ENCODE results near the gene LARGE1.

LARGE1 gene

DNA sequence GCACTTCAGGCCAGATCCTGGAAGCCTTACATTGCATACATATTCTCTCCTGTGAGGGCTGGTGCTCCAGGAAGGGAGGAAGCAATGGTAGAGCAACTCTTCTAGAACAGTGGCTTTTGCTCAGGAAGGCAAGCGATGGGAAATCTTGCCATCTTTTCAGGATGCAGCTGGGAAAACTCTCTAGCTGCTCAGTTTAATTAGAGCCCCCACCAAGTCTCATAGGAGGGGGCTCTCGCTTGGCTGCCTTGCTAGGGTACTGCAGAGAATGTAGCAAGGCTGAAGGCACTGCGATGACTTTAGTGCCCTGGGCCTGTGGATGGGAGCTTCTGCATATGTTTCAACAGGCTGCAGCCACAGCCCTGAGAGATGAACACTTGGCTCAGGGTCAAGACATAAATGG, 504.9 kb downstream of the LARGE1 start:
- Histone ChIP-seq H3K27ac (ENCODE audit: low read depth, low read length) (no peak overlapping the region), H3K9ac (ENCODE audit: low read length) (no peak overlapping the region), H3K27me3 (ENCODE audit: control insufficient read depth in 1 of 2, insufficient read depth in 2 of 2, low read length in 2 of 2) (no peaks in the 10 kb centered on the region), H3K9me3 (ENCODE audit: low read length) (no peaks in the 10 kb centered on the region), H3K36me3 (ENCODE audit: insufficient read depth, low read length) (no peaks in the 10 kb centered on the region), H3K4me3 (ENCODE audit: low read depth in 1 of 2, low read length in 2 of 2) (no peak overlapping the region), H3K4me1 (ENCODE audit: insufficient read depth, low read length) (no peaks in the 10 kb centered on the region)

DNA sequence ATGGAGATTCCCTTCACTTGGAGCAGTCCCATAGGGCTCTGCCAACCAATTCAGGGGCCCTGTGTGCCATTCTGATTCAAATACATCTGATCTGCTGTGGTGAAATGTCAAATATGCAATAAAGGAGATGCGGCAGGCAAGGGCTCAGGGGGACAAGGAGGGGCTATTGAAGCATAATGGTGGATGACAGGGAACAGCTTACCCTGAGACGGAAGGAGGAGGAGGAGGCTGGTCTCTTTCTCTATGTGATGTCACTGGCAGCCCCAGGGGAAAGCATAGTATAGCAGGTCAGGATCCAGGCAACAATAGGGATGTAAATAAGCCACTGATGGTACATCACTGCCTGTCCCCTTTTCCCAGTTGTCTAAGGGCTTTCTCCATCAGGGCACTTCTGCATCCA, 511.2 kb downstream of the LARGE1 start:
- no peaks in the 10 kb centered on the region for H3K36me3 ChIP-seq (ENCODE audit: insufficient read depth, low read length)
- no peaks in the 10 kb centered on the region for H3K9me3 ChIP-seq (ENCODE audit: low read length)
- no peaks in the 10 kb centered on the region for H3K27me3 ChIP-seq (ENCODE audit: control insufficient read depth in 1 of 2, insufficient read depth in 2 of 2, low read length in 2 of 2)
- H3K4me3 ChIP-seq (ENCODE audit: low read depth in 1 of 2, low read length in 2 of 2) = no peak overlapping the region
- no peaks in the 10 kb centered on the region for H3K4me1 ChIP-seq (ENCODE audit: insufficient read depth, low read length)
- H3K9ac ChIP-seq (ENCODE audit: low read length) = no peak overlapping the region
- no peak overlapping the region for H3K27ac ChIP-seq (ENCODE audit: low read depth, low read length)

DNA sequence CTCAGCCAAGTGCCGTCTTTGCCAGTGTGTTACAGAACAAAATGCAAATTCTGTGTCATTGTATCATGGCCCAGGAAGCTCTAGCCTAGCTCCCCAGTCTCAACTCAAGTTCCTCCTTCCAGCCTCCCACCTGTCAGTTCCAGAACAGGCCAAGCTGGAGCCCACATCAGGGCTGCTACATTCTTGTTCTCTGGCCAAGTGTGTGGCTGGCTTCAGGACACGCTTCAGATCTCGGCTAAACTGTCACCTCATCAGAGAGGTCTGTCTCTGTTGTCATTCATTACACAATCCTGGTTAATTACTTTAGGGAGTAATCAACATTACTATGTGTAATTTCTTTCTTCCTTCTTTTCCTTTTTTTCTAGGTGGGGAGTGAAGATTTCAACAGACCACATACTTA, 515.1 kb downstream of the LARGE1 start:
- Histone ChIP-seq H3K27ac (ENCODE audit: low read depth, low read length) (no peak overlapping the region), H3K4me3 (ENCODE audit: low read depth in 1 of 2, low read length in 2 of 2) (no peak overlapping the region), H3K36me3 (ENCODE audit: insufficient read depth, low read length) (no peaks in the 10 kb centered on the region), H3K4me1 (ENCODE audit: insufficient read depth, low read length) (no peaks in the 10 kb centered on the region), H3K9ac (ENCODE audit: low read length) (no peak overlapping the region), H3K9me3 (ENCODE audit: low read length) (no peaks in the 10 kb centered on the region), H3K27me3 (ENCODE audit: control insufficient read depth in 1 of 2, insufficient read depth in 2 of 2, low read length in 2 of 2) (no peaks in the 10 kb centered on the region)

DNA sequence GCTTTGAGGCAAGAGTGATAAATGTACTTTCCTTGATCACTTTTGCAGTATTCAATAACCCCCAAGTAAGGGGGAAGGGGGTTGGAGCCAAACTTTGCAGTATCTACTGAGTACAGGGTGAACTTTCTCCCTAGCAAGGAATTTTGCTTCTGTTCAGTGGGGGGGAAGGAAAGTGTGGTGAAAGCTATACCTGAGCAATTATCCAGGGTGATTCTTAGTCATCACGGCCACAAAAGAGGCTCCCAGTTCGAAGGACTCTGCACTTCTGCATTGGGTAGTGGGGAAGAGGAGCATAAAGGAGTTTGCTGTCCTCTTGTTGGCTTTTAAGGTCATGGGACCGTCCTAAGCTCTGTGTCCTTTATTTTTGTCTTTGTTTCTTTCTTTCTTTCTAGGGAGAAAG, 515.6 kb downstream of the LARGE1 start:
- H3K27me3 ChIP-seq (ENCODE audit: control insufficient read depth in 1 of 2, insufficient read depth in 2 of 2, low read length in 2 of 2) = no peaks in the 10 kb centered on the region
- H3K36me3 ChIP-seq (ENCODE audit: insufficient read depth, low read length) = no peaks in the 10 kb centered on the region
- H3K4me3 ChIP-seq (ENCODE audit: low read depth in 1 of 2, low read length in 2 of 2) = no peak overlapping the region
- no peaks in the 10 kb centered on the region for H3K9me3 ChIP-seq (ENCODE audit: low read length)
- no peak overlapping the region for H3K27ac ChIP-seq (ENCODE audit: low read depth, low read length)
- H3K4me1 ChIP-seq (ENCODE audit: insufficient read depth, low read length) = no peaks in the 10 kb centered on the region
- no peak overlapping the region for H3K9ac ChIP-seq (ENCODE audit: low read length)

DNA sequence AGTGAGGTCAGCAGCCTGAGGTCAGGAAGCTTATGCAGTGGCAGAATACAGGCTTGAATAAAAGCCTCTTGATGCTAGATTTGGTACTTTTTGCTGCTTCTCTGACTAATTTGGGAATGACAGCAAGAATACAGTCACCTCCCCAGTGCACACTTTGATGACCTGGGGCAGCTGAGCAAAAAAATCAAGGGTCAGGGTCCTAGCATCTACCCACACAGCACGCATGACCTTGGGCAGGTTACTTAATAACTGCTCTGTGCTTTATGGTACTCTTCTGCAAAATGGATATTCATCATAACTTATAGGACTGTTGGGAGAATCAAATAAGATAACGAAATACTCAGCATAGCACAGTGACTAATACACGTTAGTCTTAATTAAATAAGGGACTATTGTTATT, 518.0 kb downstream of the LARGE1 start:
- Histone ChIP-seq H3K9ac (ENCODE audit: low read length) (no peak overlapping the region), H3K4me1 (ENCODE audit: insufficient read depth, low read length) (no peaks in the 10 kb centered on the region), H3K9me3 (ENCODE audit: low read length) (no peaks in the 10 kb centered on the region), H3K4me3 (ENCODE audit: low read depth in 1 of 2, low read length in 2 of 2) (no peak overlapping the region), H3K36me3 (ENCODE audit: insufficient read depth, low read length) (no peaks in the 10 kb centered on the region), H3K27ac (ENCODE audit: low read depth, low read length) (no peak overlapping the region), H3K27me3 (ENCODE audit: control insufficient read depth in 1 of 2, insufficient read depth in 2 of 2, low read length in 2 of 2) (no peaks in the 10 kb centered on the region)

DNA sequence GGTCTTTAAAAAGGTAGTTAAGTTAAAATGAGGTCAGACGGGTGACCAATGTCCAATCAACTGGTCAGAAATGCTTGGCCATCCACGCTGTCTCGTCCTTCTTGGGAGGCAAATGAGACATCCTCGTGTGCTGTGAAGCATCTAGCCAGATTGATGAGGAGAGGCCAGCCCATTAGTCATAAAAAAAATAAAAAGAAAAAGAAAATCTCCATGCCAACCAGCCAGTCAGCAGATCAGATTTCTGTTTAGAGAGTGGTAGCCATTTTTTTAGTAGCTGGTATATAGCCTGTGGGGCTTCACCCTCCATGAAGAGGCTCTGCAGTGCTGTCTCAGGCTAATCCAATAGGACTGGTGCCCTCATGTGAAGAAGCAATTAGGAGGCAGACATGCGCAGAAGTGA, 519.0 kb downstream of the LARGE1 start:
- no peaks in the 10 kb centered on the region for H3K27me3 ChIP-seq (ENCODE audit: control insufficient read depth in 1 of 2, insufficient read depth in 2 of 2, low read length in 2 of 2)
- H3K4me3 ChIP-seq (ENCODE audit: low read depth in 1 of 2, low read length in 2 of 2) = no peak overlapping the region
- H3K27ac ChIP-seq (ENCODE audit: low read depth, low read length) = no peak overlapping the region
- H3K9ac ChIP-seq (ENCODE audit: low read length) = no peak overlapping the region
- no peaks in the 10 kb centered on the region for H3K4me1 ChIP-seq (ENCODE audit: insufficient read depth, low read length)
- H3K9me3 ChIP-seq (ENCODE audit: low read length) = no peaks in the 10 kb centered on the region
- no peaks in the 10 kb centered on the region for H3K36me3 ChIP-seq (ENCODE audit: insufficient read depth, low read length)

DNA sequence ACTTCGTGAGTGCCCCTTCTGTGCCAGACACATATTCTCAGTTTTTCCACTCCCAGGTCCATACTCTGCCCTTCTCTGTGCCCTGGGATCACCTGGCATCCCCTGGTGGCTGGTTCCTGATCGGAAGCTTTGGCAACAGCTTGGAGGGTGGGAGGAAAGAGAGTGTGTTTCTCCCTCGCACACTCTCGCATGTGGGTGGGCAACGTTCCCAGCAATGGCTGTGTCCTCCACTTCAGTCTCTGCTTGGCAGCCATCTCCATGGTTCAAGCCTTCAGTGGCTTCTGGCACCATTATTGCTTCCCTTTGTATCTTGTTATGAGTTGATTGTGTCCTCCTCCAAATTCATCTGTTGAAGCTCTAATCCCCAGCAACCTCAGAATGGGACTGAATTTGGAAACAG, 519.4 kb downstream of the LARGE1 start:
- Histone ChIP-seq H3K4me1 (ENCODE audit: insufficient read depth, low read length) (no peaks in the 10 kb centered on the region), H3K9ac (ENCODE audit: low read length) (no peak overlapping the region), H3K9me3 (ENCODE audit: low read length) (no peaks in the 10 kb centered on the region), H3K27me3 (ENCODE audit: control insufficient read depth in 1 of 2, insufficient read depth in 2 of 2, low read length in 2 of 2) (no peaks in the 10 kb centered on the region), H3K27ac (ENCODE audit: low read depth, low read length) (no peak overlapping the region), H3K4me3 (ENCODE audit: low read depth in 1 of 2, low read length in 2 of 2) (no peak overlapping the region), H3K36me3 (ENCODE audit: insufficient read depth, low read length) (no peaks in the 10 kb centered on the region)

DNA sequence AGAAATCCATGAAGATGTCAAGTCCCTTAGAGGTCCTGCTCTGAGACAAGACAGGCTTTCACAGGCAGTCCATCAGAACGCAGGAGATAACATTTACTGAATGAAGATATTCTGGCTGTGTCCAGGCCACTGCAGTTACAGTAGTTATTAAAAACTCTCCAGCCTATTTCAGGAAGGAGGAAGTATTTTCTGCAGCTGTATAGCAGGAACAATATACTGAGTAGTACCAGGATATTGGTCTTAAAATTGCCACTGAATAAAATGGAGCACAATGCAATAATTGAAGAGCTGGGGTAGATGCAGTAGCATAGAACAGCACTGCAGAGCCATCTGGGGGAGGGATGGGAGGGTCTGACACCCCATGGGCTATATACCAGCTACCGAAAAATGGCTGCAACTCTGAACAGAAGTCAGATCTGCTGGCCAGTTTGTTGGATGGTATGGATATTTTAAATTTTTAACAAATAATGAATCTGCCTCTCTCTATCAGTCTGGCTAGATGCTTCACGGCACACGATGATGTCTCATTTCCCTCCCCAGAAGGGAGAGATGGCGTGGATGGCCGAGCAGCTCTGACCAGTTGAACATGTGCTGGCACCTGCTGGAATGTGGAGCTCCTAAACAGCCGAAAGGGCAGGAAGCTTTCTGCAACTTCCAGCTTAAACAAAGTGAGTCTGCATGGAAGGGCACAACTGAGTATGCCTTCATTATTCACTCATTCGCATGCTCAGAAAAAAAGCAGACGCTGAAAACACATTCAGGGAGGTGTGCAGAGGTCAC, 520.0 kb downstream of the LARGE1 start:
- no peaks in the 10 kb centered on the region for H3K4me1 ChIP-seq (ENCODE audit: insufficient read depth, low read length)
- H3K4me3 ChIP-seq (ENCODE audit: low read depth in 1 of 2, low read length in 2 of 2) = no peak overlapping the region
- H3K36me3 ChIP-seq (ENCODE audit: insufficient read depth, low read length) = no peaks in the 10 kb centered on the region
- no peaks in the 10 kb centered on the region for H3K9me3 ChIP-seq (ENCODE audit: low read length)
- no peaks in the 10 kb centered on the region for H3K27me3 ChIP-seq (ENCODE audit: control insufficient read depth in 1 of 2, insufficient read depth in 2 of 2, low read length in 2 of 2)
- no peak overlapping the region for H3K27ac ChIP-seq (ENCODE audit: low read depth, low read length)
- no peak overlapping the region for H3K9ac ChIP-seq (ENCODE audit: low read length)

DNA sequence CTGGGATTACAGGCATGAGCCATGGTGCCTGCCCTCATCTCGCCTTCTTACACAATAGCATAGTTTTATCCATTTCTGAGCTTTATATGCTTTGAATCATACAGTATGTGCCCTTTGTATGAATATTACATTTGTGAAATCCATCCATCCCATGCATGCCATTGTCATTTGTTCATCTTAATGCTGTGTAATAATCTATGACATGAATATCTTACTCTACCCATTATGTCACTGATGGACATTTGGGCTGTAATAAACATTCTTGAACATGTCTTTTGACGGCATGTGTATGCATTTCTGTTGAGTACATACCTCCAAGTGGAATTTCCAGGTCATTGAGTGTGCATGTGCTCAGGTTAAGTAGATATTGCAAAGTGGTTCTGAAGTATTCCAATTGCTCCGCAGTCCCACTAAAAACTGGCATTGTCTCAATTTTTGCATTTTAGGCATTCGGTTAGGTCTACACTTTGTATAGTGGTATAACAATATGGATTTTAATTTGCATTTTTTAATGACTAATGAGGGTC, 522.8 kb downstream of the LARGE1 start:
- Histone ChIP-seq H3K27ac (ENCODE audit: low read depth, low read length) (no peak overlapping the region), H3K9me3 (ENCODE audit: low read length) (no peaks in the 10 kb centered on the region), H3K9ac (ENCODE audit: low read length) (no peak overlapping the region), H3K36me3 (ENCODE audit: insufficient read depth, low read length) (no peaks in the 10 kb centered on the region), H3K4me3 (ENCODE audit: low read depth in 1 of 2, low read length in 2 of 2) (no peak overlapping the region), H3K4me1 (ENCODE audit: insufficient read depth, low read length) (no peaks in the 10 kb centered on the region), H3K27me3 (ENCODE audit: control insufficient read depth in 1 of 2, insufficient read depth in 2 of 2, low read length in 2 of 2) (no peaks in the 10 kb centered on the region)

DNA sequence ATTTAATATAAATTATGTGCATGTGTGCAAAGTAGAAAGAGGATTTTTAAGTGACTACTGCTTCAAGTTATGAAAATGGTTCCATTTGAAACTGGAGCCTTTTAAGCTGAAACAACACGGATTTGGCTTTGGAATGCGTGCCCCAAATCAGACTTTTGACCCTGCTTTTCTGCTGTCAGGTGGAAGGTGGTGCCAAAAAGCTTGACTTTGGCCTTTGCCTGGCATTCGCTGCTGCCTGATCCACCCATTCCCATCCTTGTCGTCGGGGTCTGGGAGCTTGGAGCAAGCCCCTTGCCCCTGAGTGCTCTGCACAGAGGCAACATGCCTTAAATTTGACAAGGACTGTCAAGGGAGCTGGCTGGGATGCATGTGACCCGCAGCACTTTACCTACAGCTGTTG, 526.8 kb downstream of the LARGE1 start:
- no peak overlapping the region for H3K9ac ChIP-seq (ENCODE audit: low read length)
- H3K4me1 ChIP-seq (ENCODE audit: insufficient read depth, low read length) = no peaks in the 10 kb centered on the region
- H3K4me3 ChIP-seq (ENCODE audit: low read depth in 1 of 2, low read length in 2 of 2) = no peak overlapping the region
- H3K9me3 ChIP-seq (ENCODE audit: low read length) = no peaks in the 10 kb centered on the region
- no peaks in the 10 kb centered on the region for H3K36me3 ChIP-seq (ENCODE audit: insufficient read depth, low read length)
- H3K27ac ChIP-seq (ENCODE audit: low read depth, low read length) = no peak overlapping the region
- H3K27me3 ChIP-seq (ENCODE audit: control insufficient read depth in 1 of 2, insufficient read depth in 2 of 2, low read length in 2 of 2) = no peaks in the 10 kb centered on the region

DNA sequence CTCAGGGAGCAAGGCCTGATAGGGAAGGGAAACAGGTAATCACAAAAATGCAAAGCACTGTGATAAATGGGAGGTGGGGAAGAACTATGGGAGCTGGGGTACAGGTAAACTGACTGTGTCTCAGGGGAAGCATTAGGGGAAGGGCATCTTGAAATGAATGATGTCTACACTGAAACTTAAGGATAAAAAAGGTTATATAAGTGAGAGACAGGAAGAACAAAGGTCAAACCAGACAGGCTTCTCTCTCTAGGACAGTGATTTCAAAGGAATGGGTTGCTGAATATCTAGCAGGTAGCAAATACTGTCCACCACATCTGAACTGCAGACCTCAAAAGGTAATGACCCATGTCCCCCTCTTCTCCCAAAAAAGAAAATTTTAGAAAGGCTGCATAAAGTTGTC, 529.0 kb downstream of the LARGE1 start:
- Histone ChIP-seq H3K36me3 (ENCODE audit: insufficient read depth, low read length) (no peaks in the 10 kb centered on the region), H3K4me1 (ENCODE audit: insufficient read depth, low read length) (no peaks in the 10 kb centered on the region)

DNA sequence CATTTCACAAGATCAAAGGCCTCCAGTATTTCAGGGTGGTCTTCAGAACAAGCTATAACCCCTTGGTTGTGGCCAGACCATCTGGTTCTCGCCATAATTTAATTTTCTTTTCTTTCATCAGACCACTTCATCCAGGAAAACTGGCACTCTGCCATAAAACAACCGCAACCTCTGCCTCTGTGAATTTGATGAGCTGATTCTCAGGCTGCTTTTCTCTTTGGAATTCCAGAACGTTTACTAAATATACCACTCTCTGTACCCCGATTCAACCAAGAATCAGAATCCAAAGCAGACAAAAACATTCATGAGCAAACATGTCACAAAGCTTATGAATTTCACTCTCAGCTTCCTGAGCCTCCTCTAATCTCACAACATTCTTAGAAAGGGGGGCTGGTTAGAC, 530.3 kb downstream of the LARGE1 start:
- no peak overlapping the region for H3K27ac ChIP-seq (ENCODE audit: low read depth, low read length)
- no peaks in the 10 kb centered on the region for H3K4me1 ChIP-seq (ENCODE audit: insufficient read depth, low read length)
- no peaks in the 10 kb centered on the region for H3K9me3 ChIP-seq (ENCODE audit: low read length)

More for the DNA sequence above, 529.0 kb downstream of the LARGE1 start:
- Histone ChIP-seq H3K9ac (ENCODE audit: low read length) (no peak overlapping the region), H3K27me3 (ENCODE audit: control insufficient read depth in 1 of 2, insufficient read depth in 2 of 2, low read length in 2 of 2) (no peaks in the 10 kb centered on the region), H3K4me3 (ENCODE audit: low read depth in 1 of 2, low read length in 2 of 2) (no peak overlapping the region), H3K9me3 (ENCODE audit: low read length) (no peaks in the 10 kb centered on the region), H3K27ac (ENCODE audit: low read depth, low read length) (no peak overlapping the region)

More for the DNA sequence above, 530.3 kb downstream of the LARGE1 start:
- Histone ChIP-seq H3K9ac (ENCODE audit: low read length) (no peak overlapping the region), H3K36me3 (ENCODE audit: insufficient read depth, low read length) (no peaks in the 10 kb centered on the region), H3K27me3 (ENCODE audit: control insufficient read depth in 1 of 2, insufficient read depth in 2 of 2, low read length in 2 of 2) (no peaks in the 10 kb centered on the region), H3K4me3 (ENCODE audit: low read depth in 1 of 2, low read length in 2 of 2) (no peak overlapping the region)
